ENCODE results near the gene GSTA2.
"Not testable (repeated sequence)": the region's sequence is repeated elsewhere in the genome, so short reads cannot be mapped to it uniquely, and the experiment has no call there.

GSTA2 gene

GRCh38 chr6:52801188-52801841 lies 38.0 kb upstream of the GSTA2 start:
- H3K4me3 ChIP-seq (ENCODE audit: insufficient read depth, low read length, poor library complexity, severe bottlenecking), result no peak overlapping the region
- TF ChIP-seq, protein P1, sequence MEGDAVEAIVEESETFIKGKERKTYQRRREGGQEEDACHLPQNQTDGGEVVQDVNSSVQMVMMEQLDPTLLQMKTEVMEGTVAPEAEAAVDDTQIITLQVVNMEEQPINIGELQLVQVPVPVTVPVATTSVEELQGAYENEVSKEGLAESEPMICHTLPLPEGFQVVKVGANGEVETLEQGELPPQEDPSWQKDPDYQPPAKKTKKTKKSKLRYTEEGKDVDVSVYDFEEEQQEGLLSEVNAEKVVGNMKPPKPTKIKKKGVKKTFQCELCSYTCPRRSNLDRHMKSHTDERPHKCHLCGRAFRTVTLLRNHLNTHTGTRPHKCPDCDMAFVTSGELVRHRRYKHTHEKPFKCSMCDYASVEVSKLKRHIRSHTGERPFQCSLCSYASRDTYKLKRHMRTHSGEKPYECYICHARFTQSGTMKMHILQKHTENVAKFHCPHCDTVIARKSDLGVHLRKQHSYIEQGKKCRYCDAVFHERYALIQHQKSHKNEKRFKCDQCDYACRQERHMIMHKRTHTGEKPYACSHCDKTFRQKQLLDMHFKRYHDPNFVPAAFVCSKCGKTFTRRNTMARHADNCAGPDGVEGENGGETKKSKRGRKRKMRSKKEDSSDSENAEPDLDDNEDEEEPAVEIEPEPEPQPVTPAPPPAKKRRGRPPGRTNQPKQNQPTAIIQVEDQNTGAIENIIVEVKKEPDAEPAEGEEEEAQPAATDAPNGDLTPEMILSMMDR (IDR thresholded peaks at IDR 0.05; ENCODE audit: insufficient read depth, low read length, poor library complexity, severe bottlenecking), result no peak
- TF ChIP-seq EZH2phosphoT487 (conservative IDR thresholded peaks at IDR 0.05; ENCODE audit: low read length), result no peak
- no peak overlapping the region for H2AFZ ChIP-seq (ENCODE audit: low read depth, low read length, severe bottlenecking)
- no peaks in the 10 kb centered on the region for H3K27me3 ChIP-seq (ENCODE audit: low read length)
- no peak overlapping the region for H3K4me2 ChIP-seq (ENCODE audit: low read depth, low read length, poor library complexity, severe bottlenecking)
- H3K9me3 ChIP-seq (ENCODE audit: insufficient read depth, low read length), result no peaks in the 10 kb centered on the region
- no peaks in the 10 kb centered on the region for H3K36me3 ChIP-seq (ENCODE audit: low read length)
- no peak overlapping the region for H3K27ac ChIP-seq (ENCODE audit: low read depth, low read length)
- no peaks in the 10 kb centered on the region for H3K79me2 ChIP-seq (ENCODE audit: insufficient read depth, low read length)
- no peak overlapping the region for H3K9ac ChIP-seq (ENCODE audit: low read length)
- no peaks in the 10 kb centered on the region for H4K20me1 ChIP-seq (ENCODE audit: low read depth, low read length)
- H3K9me2 ChIP-seq (replicated peaks; ENCODE audit: insufficient read depth, low read length), result no peaks in the 10 kb centered on the region
- no peaks in the 10 kb centered on the region for H3F3A ChIP-seq (ENCODE audit: insufficient read depth)

DNA sequence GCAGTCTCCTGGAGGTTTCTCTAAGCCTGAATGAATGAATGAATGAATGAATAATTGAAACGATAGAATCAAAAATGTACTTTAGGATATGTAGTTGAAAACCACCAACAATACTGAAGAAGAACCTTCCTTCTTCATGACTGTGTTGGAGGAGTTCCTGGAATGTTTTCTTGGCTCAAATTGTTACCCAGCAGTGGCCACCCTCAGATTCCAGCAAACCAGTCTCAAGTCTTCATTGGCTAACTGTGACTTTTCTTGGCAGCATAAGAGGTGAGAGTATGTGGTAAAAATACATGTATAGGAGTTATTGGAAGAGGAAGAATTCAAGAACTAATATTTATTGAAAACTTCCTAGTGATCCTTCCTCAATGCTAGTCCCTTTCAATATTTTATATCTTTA lies 36.0 kb upstream of the GSTA2 start:
- not testable (repeated sequence) for H3K36me3 ChIP-seq (ENCODE audit: low read length); H3K4me2 ChIP-seq (ENCODE audit: low read depth, low read length, poor library complexity, severe bottlenecking); H3K27ac ChIP-seq (ENCODE audit: low read depth, low read length); H2AFZ ChIP-seq (ENCODE audit: low read depth, low read length, severe bottlenecking); H3K9ac ChIP-seq (ENCODE audit: low read length); H3K9me2 ChIP-seq (replicated peaks; ENCODE audit: insufficient read depth, low read length); H3K79me2 ChIP-seq (ENCODE audit: insufficient read depth, low read length); H3K4me3 ChIP-seq (ENCODE audit: insufficient read depth, low read length, poor library complexity, severe bottlenecking); H3K9me3 ChIP-seq (ENCODE audit: insufficient read depth, low read length); H4K20me1 ChIP-seq (ENCODE audit: low read depth, low read length); H3F3A ChIP-seq (ENCODE audit: insufficient read depth); H3K27me3 ChIP-seq (ENCODE audit: low read length)

- not testable (repeated sequence) for H3K4me3 ChIP-seq (ENCODE audit: insufficient read depth, low read length, poor library complexity, severe bottlenecking); H4K20me1 ChIP-seq (ENCODE audit: low read depth, low read length)
Measured at GRCh38 chr6:52794366-52794765, 31.1 kb upstream of the GSTA2 start.

GRCh38 chr6:52790861-52791260 lies 27.6 kb upstream of the GSTA2 start:
- Histone ChIP-seq H3K4me3 (ENCODE audit: insufficient read depth, low read length, poor library complexity, severe bottlenecking) (no peak overlapping the region), H3K4me2 (ENCODE audit: low read depth, low read length, poor library complexity, severe bottlenecking) (no peak overlapping the region), H3K9me3 (ENCODE audit: insufficient read depth, low read length) (no peaks in the 10 kb centered on the region), H3K9me2 (replicated peaks; ENCODE audit: insufficient read depth, low read length) (no peaks in the 10 kb centered on the region), H3K9ac (ENCODE audit: low read length) (no peak overlapping the region), H3K79me2 (ENCODE audit: insufficient read depth, low read length) (no peaks in the 10 kb centered on the region), H3K27ac (ENCODE audit: low read depth, low read length) (no peak overlapping the region), H3K36me3 (ENCODE audit: low read length) (no peaks in the 10 kb centered on the region), H4K20me1 (ENCODE audit: low read depth, low read length) (no peaks in the 10 kb centered on the region), H3K27me3 (ENCODE audit: low read length) (no peaks in the 10 kb centered on the region), H3F3A (ENCODE audit: insufficient read depth) (no peaks in the 10 kb centered on the region), H2AFZ (ENCODE audit: low read depth, low read length, severe bottlenecking) (no peak overlapping the region)
- TF ChIP-seq, protein P1 (IDR thresholded peaks at IDR 0.05; ENCODE audit: insufficient read depth, low read length, poor library complexity, severe bottlenecking), result no peak
- no peak for TF ChIP-seq EZH2phosphoT487 (conservative IDR thresholded peaks at IDR 0.05; ENCODE audit: low read length)

More at GRCh38 chr6:52794366-52794765, 31.1 kb upstream of the GSTA2 start:
- not testable (repeated sequence) for H3K27ac ChIP-seq (ENCODE audit: low read depth, low read length); H3K9me3 ChIP-seq (ENCODE audit: insufficient read depth, low read length); H2AFZ ChIP-seq (ENCODE audit: low read depth, low read length, severe bottlenecking); H3K9me2 ChIP-seq (replicated peaks; ENCODE audit: insufficient read depth, low read length); H3K79me2 ChIP-seq (ENCODE audit: insufficient read depth, low read length); H3K4me2 ChIP-seq (ENCODE audit: low read depth, low read length, poor library complexity, severe bottlenecking); H3F3A ChIP-seq (ENCODE audit: insufficient read depth); H3K27me3 ChIP-seq (ENCODE audit: low read length); H3K36me3 ChIP-seq (ENCODE audit: low read length); H3K9ac ChIP-seq (ENCODE audit: low read length)

- H3K27me3 ChIP-seq (ENCODE audit: low read length); H3K27ac ChIP-seq (ENCODE audit: low read depth, low read length); H4K20me1 ChIP-seq (ENCODE audit: low read depth, low read length); H3K79me2 ChIP-seq (ENCODE audit: insufficient read depth, low read length); H3K36me3 ChIP-seq (ENCODE audit: low read length); H3K9me3 ChIP-seq (ENCODE audit: insufficient read depth, low read length); H3K4me3 ChIP-seq (ENCODE audit: insufficient read depth, low read length, poor library complexity, severe bottlenecking); H3K4me2 ChIP-seq (ENCODE audit: low read depth, low read length, poor library complexity, severe bottlenecking); H3K9me2 ChIP-seq (replicated peaks; ENCODE audit: insufficient read depth, low read length); H3K9ac ChIP-seq (ENCODE audit: low read length); H2AFZ ChIP-seq (ENCODE audit: low read depth, low read length, severe bottlenecking); H3F3A ChIP-seq (ENCODE audit: insufficient read depth): not testable (repeated sequence)
Measured at GRCh38 chr6:52789658-52790057, 26.4 kb upstream of the GSTA2 start.
